ENCODE results near the gene ZNF654.

GRCh38 chr3:88013592-88013991, 45.5 kb upstream of the ZNF654 start:
- TF ChIP-seq CTCF (IDR thresholded peaks at IDR 0.05; ENCODE audit: low read depth, low read length): no peak
- TF ChIP-seq POLR2A (IDR thresholded peaks at IDR 0.05; ENCODE audit: extremely low read depth, insufficient read length): no peak
